SH-SY5Y (cell line): ENCODE measurements around the gene ANKRD11.

ENCODE experiments used
- GATA2 ChIP-seq: IDR thresholded peaks from 2 replicates; pipeline ENCODE4 v1.6.1; 2011; ENCODE audit warnings: mild to moderate bottlenecking, low read depth, low read length
- GATA3 ChIP-seq: IDR thresholded peaks from 2 replicates; pipeline ENCODE4 v1.6.1; 2011; ENCODE audit warnings: low read depth, mild to moderate bottlenecking, low read length, moderate library complexity

GRCh38 chr16:89490439-89491237 is at the start of gene ANKRD11:
- TF ChIP-seq GATA2 (no peak), GATA3 (no peak)
